NCI-H526 (cell line): ENCODE measurements around the gene KBTBD4.

Experiments
- DNase-seq, 2 experiments: peaks; one replicate each; lab custom pipeline; 2025; lab: John Stamatoyannopoulos, UW

Gene KBTBD4

DNA sequence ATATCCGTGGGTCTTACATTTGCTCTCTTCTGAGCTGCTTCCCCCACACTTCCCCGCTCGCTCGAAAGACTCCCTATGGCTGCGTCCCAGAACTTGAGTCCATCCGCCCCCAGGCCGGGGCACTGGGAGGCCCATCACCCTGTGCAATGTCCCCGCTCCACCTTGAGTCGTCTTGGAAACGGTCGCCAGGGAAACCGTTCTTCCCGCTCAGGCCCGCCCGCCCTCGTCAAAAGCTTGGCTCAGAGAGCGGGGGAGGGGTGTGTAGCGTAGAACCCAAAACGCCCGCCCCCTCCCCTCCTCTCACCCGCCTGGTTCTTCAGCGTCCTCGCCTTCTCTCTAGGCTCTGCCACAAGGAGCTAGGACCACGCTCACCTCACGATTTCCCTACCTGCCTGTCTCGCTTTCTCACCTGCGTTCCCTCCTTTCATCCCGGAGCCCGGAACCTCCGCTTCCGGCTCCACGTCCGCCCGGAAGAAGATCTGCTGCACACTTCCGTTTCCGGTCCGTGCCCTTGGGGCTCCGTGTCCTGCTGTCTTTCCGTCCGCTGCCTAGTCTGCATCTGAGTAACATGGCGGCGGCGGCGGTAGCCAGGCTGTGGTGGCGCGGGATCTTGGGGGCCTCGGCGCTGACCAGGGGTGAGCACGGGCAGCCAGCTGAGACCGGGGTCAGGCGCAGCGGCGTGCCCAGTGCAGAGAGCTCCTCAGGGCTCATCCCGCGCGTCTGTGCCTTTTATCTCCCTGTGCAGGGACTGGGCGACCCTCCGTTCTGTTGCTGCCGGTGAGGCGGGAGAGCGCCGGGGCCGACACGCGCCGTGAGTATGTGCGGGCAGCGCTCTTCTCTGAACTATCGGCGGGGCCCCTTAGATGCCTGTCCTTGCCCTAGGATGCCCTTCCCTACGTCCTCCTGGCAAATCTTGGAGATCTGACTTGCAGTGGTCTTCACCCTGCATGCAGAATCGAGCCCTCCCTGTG is at the start of gene KBTBD4, which contains the start of gene NDUFS3:
Gene KBTBD4 (minus strand): TSS at position 447 of the 971 bp plus-strand sequence. CDS start 19 bp downstream, at position 428.
Gene NDUFS3 (plus strand): TSS at position 551 of the 971 bp plus-strand sequence. CDS start 18 bp downstream, at position 569.
- peak; percentile 95 to 96 for DNase-seq

DNA sequence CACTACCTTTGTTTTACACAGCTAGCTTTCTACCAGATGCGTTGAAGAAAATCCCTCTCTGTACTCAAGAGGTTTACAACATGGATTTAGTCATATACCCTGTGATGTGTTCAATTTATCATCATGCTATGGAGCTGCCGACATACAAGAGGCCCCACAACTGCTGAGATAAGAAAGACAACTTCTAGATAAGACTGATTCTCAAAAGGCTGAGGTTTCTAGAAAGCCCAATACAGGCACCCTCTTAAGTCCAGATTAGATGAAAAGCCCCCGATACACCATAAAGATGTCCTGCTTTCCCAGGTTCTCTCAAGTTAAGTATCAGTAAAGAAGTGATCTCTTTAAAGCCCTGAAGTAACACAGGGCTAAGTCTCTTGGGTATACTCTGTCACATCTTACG is 49.3 kb upstream of the KBTBD4 start:
- DNase-seq, result no peak

DNA sequence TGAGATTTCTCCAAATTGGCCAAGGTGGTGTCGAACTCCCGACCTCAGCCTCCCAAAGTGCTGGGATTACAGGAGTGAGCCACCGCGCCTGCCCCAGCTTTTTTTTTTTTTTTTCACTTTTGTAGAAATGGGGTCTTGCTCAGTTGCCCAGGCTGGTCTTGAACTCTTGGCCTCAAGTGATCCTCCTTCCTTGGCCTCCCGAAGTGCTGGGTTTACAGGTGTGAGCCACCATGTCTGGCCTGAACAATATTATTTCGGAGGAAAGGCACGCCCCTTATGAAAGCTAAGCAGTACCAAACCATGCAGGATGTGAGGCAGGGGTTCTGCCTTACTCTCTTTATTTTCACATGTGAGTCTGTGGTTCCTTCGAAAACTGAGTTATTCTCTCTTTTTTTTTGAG is 47.5 kb upstream of the KBTBD4 start:
- DNase-seq, result no peak

DNA sequence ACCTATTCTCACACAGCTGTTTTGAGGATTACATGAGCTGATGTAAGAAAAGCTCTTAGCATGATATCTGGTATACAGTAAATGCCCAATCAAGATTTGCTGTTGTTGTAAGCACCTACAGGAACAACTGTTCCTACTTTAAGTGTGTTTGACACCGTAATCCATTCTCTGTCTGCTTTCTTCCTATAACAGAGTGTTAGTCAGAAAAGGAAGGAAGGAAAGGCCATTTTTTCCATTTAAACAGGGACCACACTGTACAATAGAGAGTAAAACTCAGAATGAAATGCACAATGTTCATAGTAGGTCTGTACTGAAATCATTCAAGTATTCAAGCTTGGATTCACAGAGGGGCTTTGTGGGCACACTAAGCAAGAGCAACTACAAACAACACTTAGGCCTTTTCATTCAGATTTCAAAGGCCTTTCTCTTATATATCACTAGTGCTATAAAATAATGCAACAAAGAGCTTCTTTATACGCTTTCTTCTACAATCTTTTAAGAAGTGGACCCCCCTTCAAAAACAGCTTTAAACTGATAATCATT is 42.1 kb upstream of the KBTBD4 start:
- DNase-seq, result no peak

DNA sequence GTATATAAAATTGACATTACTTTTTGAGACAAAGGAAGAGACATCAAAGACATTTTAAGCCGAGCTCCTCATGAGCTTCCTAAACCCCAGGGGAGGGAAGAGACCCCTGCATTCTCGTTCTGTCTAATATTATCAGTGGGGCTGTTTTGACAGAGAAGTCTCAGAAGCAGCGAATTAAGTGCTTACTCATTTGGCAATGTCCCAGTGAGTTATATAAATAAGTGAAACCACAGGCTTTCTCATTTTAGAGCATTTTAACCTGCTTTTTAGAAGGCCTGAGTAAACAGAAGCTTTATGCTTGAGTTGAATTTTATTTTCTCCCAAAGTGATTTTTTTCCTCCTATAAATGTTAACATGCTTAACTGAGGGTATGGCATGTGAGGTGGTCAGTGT is 38.6 kb upstream of the KBTBD4 start:
- no peak for DNase-seq

DNA sequence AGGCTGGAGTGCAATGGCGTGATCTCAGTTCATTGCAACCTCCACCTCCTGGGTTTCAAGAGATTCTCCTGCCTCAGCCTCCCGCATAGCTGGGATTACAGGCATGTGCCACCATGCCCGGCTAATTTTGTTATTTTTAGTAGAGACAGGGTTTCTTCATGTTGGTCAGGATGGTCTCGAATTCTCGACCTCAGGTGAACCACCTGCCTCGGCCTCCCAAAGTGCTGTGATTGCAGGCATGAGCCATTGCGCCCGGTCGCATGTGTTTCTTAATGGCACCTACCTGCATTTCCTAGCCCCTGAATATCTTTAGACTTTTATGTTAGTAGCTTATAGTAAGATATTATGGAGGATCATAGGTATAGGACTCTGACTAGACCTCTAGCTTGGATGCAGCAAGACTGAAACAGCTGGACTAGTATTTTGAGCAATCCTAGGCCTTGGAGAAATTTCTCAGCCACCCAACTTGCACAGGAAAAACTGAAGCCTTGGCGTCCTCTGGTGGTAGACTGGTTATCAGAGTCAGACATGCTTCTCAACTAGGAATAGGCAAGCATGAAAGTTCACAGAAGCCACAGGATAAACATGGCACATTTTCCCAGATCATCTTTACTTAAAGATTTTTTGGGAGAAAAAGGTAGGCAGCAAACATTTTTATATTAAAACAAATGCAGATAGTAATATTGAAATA is 38.1 kb upstream of the KBTBD4 start:
- DNase-seq, result peak; percentile 2 to 39

DNA sequence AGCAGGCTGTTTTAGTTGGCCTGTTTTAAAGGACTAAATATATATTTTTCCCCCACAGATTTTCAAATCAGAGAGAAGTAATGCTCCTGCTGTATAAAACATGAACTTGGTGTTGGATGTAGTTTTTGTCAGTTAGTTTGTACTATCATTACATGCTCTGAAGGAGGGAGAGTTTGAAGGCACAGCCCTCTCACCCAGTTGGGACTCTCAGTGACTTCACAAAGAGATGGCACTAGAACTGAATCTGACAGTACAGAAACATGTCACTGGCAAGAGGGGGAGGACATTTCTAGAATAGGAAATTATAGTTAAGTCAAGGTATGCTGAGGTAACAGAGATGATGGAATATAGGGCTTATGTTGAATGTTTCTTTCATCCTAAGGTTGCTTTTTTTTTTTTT is 36.5 kb upstream of the KBTBD4 start:
- no peak for DNase-seq

DNA sequence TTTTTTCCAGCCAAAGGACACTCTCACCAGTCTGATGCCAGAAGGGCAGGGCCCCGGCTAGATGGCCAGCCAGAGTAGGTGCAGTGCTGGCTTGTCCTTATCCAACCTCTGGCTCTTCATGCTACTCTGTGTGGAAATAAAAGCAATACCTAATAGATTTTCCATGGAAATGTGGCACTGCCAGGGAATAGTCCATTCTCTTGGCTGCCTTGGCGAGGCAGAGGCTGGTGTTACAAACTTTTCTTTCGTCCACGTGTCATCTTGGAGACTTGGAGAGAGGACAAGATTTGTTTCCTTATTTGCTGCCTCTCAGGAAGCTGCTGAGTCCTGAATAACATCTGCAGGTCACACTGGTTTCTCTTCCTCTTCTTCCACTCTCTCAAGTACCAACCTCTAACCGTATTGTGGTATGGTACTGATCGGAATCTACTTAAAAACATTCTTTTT is 32.6 kb upstream of the KBTBD4 start:
- DNase-seq, result no peak

DNA sequence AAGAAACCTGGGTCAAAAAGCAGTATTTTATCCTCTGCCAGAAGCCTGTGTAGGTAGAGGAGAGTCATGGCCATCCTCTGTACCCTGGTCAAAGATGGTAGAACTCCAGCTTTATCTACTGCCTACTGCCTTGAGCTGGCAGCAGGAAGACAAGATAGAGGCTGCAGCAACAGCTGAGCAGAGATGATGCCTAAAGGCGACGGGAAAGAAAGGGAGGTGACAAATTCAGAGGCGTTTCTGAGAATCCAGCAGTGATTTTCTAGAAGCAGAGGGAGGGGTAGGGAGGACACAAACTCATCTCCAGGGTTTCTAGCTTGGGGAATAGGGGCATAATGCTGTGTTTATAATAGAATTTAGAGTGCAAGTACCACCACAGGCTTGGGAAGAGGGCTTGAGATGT is 30.9 kb upstream of the KBTBD4 start:
- no peak for DNase-seq

DNA sequence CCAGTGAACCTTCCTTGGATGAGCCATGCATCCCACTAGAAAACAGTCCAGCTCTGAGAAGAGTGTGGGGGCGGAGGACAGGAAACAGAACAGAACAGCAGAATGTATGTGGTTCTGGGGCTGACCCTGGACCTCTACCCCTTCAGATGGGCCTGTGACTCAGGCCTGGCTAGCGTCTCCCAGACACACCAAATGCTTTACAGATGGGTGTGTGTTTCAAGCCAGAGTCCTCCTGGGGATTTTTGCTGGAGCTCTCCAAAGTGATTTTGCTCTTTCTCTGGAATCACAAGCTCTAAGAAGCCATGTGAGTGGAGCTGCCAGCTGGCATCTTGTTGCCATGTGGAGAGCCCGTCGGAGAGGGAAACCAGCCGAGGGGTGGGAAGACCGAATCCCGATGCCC is 28.6 kb upstream of the KBTBD4 start:
- no peak for DNase-seq

DNA sequence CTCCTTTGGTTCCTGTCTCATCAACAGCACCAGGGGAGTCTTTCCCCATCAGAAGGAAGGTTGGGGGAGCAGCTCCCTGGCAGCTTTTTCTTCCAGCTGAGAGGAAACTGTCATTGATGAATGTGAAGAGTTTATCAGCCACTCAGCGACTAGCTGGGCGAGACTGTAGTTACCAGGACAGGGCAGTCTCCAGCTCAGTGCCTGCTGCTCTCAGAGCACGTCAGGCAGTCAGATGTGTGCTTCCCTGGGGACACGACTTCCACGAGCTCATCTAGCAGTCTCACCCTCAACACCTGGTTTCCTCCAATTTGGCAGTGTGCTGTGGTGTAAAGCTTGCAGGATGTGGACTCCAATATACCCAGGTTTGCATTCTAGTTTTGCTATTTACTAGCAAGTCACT is 28.0 kb upstream of the KBTBD4 start:
- DNase-seq, result no peak

DNA sequence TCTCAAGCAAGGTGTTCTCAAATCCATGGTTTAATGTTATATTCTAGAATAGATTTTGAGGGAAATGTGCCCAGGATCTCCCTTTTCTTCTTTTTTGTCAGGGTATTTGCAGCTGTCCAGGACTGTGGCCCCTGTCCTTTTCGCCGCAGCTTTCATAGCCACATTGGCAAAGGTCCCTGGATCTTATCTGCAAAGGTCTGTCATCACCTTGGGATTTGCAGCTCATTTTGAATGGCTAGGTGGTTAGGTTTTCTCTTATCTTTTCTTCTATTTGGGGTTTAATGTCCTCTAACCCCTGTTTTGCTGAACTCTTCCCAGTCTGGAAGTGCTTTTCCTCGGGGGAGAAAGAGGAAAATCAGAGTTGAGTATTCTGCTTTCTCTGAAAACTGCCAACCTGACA is 27.2 kb upstream of the KBTBD4 start:
- DNase-seq, result no peak

DNA sequence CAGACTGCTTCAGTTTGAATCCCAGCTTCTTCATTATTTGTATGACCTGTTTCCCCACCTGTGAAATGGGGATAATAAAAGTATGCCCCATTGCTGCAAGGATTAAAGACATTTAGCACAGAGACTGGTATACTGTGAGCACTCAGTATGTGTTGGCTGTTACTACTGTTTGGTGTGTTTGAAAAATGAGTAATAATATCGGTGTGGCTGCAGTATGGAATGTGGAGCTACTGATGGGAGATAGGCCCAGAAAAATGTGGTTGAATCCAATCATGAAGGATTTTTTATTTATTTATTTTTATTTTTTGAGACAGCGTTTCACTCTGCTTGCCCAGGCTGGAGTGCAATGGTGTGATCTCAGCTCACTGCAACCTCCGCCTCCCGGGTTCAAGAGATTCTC is 24.5 kb upstream of the KBTBD4 start:
- no peak for DNase-seq

DNA sequence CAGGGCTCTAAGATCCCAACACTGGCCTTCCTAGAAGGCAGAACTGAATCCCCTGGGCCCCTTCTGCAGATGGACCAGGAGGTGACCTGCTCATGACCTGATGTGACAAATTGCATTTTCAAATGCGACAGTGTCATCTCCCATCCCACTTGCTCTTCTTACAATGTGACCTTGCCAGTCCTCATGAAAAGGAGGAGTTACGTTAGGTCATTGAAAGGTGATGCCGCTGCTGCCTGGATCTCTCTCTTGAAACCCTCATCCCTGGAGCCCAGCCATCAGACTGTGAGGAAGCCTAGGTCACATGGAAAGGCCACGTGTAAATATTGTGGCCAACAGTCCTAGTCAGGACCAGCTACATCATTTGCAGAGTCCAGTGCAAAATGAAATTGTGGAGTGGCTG is 21.1 kb upstream of the KBTBD4 start:
- no peak for DNase-seq

DNA sequence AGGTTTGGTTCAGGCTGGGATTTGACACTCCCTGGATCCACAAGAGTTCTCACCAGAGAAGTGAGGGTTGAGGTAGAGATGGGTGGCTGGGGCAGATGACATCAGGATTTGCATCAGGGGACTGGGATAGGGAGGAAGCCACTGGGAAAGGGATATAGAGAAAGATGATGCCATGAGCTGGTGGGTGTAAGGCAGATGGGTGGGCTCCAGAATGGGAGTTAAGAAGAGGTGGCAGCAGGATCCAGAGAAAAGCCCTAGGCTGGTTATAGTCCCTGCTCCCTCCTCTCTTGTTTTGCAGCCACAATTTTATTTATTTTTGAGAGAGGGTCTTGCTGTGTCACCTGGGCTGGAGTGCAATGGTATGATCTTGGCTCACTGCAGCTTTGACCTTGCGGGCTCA is 17.2 kb upstream of the KBTBD4 start:
- DNase-seq, result no peak

DNA sequence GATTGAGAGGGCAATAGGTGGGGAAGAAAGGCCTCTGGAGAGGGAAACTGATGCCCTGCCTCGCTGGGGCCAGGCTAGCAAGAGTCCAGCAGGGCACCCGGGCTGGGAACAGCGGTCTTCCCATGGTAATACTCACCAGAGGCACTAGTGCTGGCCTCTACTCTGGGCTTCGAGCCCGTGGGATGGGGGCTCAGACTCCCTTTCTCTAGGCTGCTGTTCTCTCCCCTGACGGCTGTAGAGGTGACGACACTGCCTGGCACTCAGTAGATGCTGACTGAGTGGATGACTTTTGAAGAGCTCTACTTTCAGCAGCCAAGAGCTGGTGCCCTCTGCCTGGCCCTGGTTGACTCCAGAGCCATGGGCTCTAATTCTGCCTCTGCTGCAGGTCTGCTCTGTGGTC is 16.3 kb upstream of the KBTBD4 start:
- no peak for DNase-seq

DNA sequence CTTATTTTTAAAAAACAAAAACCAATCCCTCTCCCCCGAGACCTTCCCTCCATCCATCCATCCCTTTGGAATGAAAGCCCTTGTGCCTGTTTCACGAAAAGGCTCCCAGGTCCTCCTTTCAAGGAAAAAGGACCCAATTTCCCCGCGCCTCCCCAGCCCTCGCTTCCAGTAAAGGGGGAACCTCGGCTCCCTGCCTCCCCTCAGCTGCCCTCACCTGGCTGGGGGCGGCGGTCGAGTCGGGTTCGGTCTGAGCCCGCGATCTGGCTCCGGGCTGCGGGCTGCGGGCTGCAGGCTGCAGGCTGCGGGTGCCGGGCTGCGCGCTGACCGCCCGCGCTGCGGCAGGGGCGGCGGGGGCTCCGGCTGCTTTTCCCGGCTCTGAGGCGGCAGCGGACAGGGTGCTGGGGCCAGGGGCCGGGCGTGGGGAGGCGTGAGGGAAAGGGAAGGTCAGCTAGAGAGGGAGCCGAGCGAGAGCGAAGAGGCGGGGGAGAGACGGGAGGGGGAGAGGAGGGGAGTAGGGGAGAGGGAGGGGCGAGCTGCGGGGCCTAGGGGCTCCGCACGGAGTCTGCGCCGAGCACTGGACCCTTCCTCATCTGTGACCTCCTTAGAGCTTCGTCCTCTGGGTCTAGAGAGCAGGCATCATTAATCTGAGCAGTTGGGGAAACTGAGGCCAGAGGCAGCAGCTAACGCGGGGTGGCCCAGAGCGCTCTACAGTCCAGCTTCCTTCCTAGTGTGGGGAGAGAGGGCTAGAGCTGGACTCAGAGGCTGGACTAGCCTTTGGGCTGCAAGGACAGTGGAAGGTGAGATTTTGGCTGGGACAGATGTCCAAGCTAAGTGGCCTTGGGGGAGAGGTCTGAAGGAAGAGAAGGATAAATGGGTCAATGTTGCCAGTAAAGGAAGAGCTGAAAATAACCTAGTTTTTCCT is 15.4 kb upstream of the KBTBD4 start, which contains the start of gene C1QTNF4:
Gene C1QTNF4 (minus strand): TSS at position 478 of the 922 bp plus-strand sequence. CDS start 3,601 bp downstream, outside the sequence.
- DNase-seq, result peak in 1 of 2 experiments; percentile 38

DNA sequence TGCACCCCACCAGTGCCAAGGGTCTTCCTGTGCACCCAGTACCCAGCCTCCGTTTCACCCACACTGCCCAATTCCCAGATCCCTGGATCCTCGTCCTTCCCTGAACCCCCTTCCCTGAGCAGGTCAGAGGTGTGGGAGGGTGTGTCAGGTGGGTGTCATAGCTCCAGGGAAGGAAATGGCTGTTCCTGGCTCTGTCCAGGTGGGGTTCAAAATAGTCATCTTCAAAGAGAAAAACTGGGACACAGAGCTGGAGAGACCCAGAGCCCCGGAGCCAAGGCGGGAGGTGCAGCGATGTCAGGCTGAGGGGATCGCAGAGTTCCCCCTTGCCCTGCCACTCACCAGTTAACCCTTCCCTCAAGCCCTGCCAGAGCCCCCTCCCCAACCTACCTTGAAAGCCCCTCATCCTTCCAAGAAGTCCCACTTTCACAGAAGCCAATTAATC is 14.7 kb upstream of the KBTBD4 start:
- peak in 1 of 2 experiments; percentile 24 for DNase-seq

DNA sequence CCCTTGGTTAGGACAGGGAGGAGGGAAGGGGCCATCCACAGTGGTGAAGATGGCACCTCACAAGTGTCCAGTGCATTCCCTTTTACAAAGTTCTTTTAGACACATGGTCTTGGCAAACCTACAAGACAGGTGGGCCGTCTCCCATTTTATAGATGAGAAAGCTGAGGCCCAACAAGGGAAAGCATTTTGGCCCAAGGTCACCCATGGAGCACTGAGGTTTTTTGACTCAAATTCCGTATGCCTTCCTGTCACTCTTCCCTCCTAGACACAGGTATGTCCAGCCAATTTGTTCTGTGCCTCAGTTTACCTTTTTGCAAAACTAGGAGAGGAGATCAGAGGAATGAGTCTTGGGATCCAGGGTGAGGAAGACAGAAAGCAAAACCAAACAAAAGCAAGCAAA is 14.2 kb upstream of the KBTBD4 start:
- DNase-seq, result no peak

DNA sequence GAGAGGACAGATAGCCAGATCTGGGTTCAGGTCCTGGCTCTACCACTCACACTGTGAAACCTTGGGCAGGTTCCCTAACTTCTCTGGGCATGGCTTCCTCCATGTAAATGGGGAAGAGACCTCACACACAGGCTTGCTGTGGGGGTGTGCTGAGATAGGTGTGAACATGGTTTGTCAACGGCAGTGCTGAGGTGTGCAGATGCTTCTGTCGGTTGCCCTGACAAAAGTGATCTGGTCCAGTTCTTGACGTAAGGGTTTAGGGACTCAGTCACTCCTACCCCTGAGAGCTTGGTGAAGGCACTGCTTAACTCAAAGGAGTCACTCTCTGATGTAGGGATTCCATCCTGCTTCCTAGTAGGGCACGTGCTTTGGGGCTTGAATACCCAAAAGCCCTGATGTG is 13.5 kb upstream of the KBTBD4 start:
- DNase-seq, result no peak

DNA sequence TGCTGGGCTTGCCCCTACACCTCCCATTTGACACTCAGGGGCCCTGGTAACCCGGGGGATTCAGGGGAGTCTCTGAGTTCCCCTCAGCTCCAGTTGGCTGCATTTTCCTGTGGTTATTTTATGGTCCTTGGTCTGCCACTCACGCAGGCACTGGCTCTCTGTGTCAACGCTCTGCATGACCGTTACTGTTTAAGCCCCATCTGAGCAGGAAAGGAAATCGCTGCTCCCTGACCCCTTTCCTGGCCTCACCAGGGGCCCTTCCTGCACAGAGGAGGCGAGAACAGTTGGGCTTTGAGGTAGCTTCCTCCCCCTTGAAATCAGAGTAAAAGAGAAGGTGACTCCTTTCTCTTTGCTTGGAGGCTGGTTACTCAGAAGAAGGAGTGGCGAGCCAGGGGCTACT is 13.0 kb upstream of the KBTBD4 start:
- DNase-seq, result no peak
